Hepatocyte (in vitro differentiated cells): Measurements from ENCODE around the gene KPNA3. TPM values are rescaled to one million over a fixed set of nuclear protein-coding genes. Genes with fewer than 3 reads are reported as not detected.

Experiments
- DNase-seq: peaks from one replicate; pipeline ENCODE4 v3.0.0-alpha.2; 2016; ENCODE audit warnings: low spot score
- H2AFZ ChIP-seq: fragments of 200-600 bp; sonication (generic); 2 replicates; pipeline ENCODE4 v1.6.0; 2016; ENCODE audit warnings: antibody characterized with exemption, mild to moderate bottlenecking
- H3K27ac ChIP-seq: fragments of 200-600 bp; sonication (generic); 2 replicates; pipeline ENCODE4 v1.5.1; 2016; ENCODE audit warnings: mild to moderate bottlenecking
- H3K27me3 ChIP-seq: fragments of 200-600 bp; sonication (generic); 2 replicates; pipeline ENCODE4 v1.6.1; 2016
- H3K36me3 ChIP-seq: fragments of 200-600 bp; sonication (generic); replicated peaks from 2 replicates; pipeline ENCODE4 v1.5.1; 2016; ENCODE audit warnings: low read depth; ENCODE audit not compliant: insufficient read depth
- H3K4me1 ChIP-seq: fragments of 200-600 bp; sonication (generic); 2 replicates; pipeline ENCODE4 v1.5.1; 2016; ENCODE audit warnings: mild to moderate bottlenecking, moderate library complexity; ENCODE audit not compliant: insufficient read depth
- H3K4me2 ChIP-seq: fragments of 200-600 bp; sonication (generic); 2 replicates; pipeline ENCODE4 v1.6.0; 2016
- H3K4me3 ChIP-seq: fragments of 200-600 bp; sonication (generic); 2 replicates; pipeline ENCODE4 v1.5.1; 2016; ENCODE audit warnings: mild to moderate bottlenecking
- H3K79me2 ChIP-seq: fragments of 200-600 bp; sonication (generic); 2 replicates; pipeline ENCODE4 v1.6.0; 2017; ENCODE audit warnings: mild to moderate bottlenecking
- H3K9me2 ChIP-seq: fragments of 200-600 bp; sonication (generic); replicated peaks from 2 replicates; pipeline ENCODE4 v1.6.0; 2017; ENCODE audit warnings: mild to moderate bottlenecking; ENCODE audit not compliant: insufficient read depth
- H3K9me3 ChIP-seq: fragments of 200-600 bp; sonication (generic); 2 replicates; pipeline ENCODE4 v1.5.1; 2016; ENCODE audit warnings: low read depth, mild to moderate bottlenecking
- H4K20me1 ChIP-seq: fragments of 200-600 bp; sonication (generic); 2 replicates; pipeline ENCODE4 v1.6.0; 2016; ENCODE audit warnings: mild to moderate bottlenecking; ENCODE audit not compliant: insufficient read depth, poor library complexity, severe bottlenecking
- EZH2 ChIP-seq: fragments of 200-600 bp; sonication (generic); IDR thresholded peaks from 2 replicates; pipeline ENCODE4 v1.6.1; 2016; ENCODE audit warnings: antibody characterized with exemption, mild to moderate bottlenecking, borderline replicate concordance
- EZH2phosphoT487 ChIP-seq: fragments of 200-600 bp; sonication (generic); IDR thresholded peaks from one replicate; pipeline ENCODE4 v1.6.1; 2018; ENCODE audit warnings: antibody characterized with exemption, mild to moderate bottlenecking, low read depth, moderate library complexity; ENCODE audit not compliant: unreplicated experiment, severe bottlenecking
- WGBS: methylation state at CpG from one replicate; pipeline ENCODE4 v1.1.6; 2016; ENCODE audit warnings: low lambda C conversion rate; ENCODE audit errors: missing lambda C conversion rate; 5-methylcytosine and 5-hydroxymethylcytosine counted together
- polyA plus RNA-seq: library from polyadenylated mRNA; unstranded; fragments of >200 nt; fragmentation: Nextera tagmentation; extraction: Ambion mirVana; gene quantifications from 2 replicates; pipeline ENCODE4 v1.2.1, GENCODE V29; 2016
- total RNA-seq: library from RNA; depleted of rRNA; stranded (reverse); fragments of >200 nt; gene quantifications from 2 replicates; pipeline ENCODE4 v1.2.3, GENCODE V29; 2014
- TF ChIP-seq, protein P1 (sequence below): fragments of 200-600 bp; sonication (generic); IDR thresholded peaks from 2 replicates; pipeline ENCODE4 v1.5.1; 2016; ENCODE audit warnings: antibody characterized with exemption, mild to moderate bottlenecking; ENCODE audit not compliant: poor library complexity

KPNA3 gene
- total and polyA plus RNA-seq, 2 experiments from 2014 or later, result 41.1 to 61.8 TPM

DNA sequence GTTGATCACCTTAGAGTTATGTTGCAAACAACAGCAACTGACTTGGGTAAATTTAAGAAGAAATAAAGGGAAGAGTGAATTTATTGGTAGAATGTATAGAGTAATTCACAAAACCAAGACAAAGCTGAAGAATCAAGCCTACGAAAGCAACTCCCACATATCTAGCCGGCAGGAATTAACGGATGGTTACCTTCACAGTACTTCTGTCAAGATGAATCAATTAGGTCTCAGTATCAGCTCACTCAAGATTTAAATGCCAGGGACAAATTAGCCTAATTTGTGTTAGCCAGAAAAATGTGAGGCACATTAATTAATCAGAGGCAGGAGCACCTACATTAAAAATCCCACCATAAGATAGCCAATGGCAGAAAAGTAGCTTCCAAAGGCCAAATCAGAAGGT, 10.7 kb downstream of the KPNA3 start:
- H4K20me1 ChIP-seq, result peaks cover 80% of the 10 kb centered on the region
- no peaks in the 10 kb centered on the region for H3K27me3 ChIP-seq
- TF ChIP-seq EZH2phosphoT487 (no peak), EZH2 (no peak)
- TF ChIP-seq, protein P1, sequence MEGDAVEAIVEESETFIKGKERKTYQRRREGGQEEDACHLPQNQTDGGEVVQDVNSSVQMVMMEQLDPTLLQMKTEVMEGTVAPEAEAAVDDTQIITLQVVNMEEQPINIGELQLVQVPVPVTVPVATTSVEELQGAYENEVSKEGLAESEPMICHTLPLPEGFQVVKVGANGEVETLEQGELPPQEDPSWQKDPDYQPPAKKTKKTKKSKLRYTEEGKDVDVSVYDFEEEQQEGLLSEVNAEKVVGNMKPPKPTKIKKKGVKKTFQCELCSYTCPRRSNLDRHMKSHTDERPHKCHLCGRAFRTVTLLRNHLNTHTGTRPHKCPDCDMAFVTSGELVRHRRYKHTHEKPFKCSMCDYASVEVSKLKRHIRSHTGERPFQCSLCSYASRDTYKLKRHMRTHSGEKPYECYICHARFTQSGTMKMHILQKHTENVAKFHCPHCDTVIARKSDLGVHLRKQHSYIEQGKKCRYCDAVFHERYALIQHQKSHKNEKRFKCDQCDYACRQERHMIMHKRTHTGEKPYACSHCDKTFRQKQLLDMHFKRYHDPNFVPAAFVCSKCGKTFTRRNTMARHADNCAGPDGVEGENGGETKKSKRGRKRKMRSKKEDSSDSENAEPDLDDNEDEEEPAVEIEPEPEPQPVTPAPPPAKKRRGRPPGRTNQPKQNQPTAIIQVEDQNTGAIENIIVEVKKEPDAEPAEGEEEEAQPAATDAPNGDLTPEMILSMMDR, result no peak
- H3K4me1 ChIP-seq, result peaks cover under 1% of the 10 kb centered on the region
- no peak for DNase-seq
- 91% methylated on average over 3 of the region's 3 CpGs for WGBS
- peaks cover 99% of the 10 kb centered on the region for H3K79me2 ChIP-seq
- H3K9me2 ChIP-seq, result no peaks in the 10 kb centered on the region
- H3K9me3 ChIP-seq, result no peaks in the 10 kb centered on the region
- no peaks in the 10 kb centered on the region for H3K36me3 ChIP-seq
- H2AFZ ChIP-seq, result no peak overlapping the region
- no peak overlapping the region for H3K4me2 ChIP-seq
- no peak overlapping the region for H3K4me3 ChIP-seq
- H3K27ac ChIP-seq, result no peak overlapping the region

DNA sequence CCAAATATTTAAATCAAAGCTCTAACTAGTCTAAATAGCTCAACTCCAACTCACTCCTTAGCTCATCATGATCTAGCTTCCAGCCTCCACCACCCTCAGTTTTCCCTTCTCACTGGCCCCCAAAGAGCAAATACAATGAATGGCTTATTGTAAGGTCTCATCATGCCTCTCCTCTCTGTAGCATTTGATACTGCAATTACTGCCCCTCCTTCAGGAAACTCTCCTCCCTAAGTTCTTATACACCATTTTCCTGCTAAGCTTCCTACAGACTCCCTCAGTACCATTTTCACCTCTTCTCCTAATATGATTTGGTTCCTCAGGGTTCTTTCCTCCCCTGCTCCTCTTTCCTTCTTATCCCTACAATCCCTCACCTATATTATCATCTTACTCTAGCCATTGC, 12.8 kb downstream of the KPNA3 start:
- Histone ChIP-seq H3K9me2 (no peaks in the 10 kb centered on the region), H3K79me2 (peaks cover 99% of the 10 kb centered on the region), H4K20me1 (peaks cover 79% of the 10 kb centered on the region), H3K4me1 (no peaks in the 10 kb centered on the region), H2AFZ (no peak overlapping the region), H3K4me2 (no peak overlapping the region), H3K9me3 (no peaks in the 10 kb centered on the region), H3K27ac (no peak overlapping the region), H3K27me3 (no peaks in the 10 kb centered on the region), H3K4me3 (no peak overlapping the region), H3K36me3 (no peaks in the 10 kb centered on the region)
- TF ChIP-seq, protein P1, result no peak
- no peak for TF ChIP-seq EZH2phosphoT487
- no peak for TF ChIP-seq EZH2
- no peak for DNase-seq

DNA sequence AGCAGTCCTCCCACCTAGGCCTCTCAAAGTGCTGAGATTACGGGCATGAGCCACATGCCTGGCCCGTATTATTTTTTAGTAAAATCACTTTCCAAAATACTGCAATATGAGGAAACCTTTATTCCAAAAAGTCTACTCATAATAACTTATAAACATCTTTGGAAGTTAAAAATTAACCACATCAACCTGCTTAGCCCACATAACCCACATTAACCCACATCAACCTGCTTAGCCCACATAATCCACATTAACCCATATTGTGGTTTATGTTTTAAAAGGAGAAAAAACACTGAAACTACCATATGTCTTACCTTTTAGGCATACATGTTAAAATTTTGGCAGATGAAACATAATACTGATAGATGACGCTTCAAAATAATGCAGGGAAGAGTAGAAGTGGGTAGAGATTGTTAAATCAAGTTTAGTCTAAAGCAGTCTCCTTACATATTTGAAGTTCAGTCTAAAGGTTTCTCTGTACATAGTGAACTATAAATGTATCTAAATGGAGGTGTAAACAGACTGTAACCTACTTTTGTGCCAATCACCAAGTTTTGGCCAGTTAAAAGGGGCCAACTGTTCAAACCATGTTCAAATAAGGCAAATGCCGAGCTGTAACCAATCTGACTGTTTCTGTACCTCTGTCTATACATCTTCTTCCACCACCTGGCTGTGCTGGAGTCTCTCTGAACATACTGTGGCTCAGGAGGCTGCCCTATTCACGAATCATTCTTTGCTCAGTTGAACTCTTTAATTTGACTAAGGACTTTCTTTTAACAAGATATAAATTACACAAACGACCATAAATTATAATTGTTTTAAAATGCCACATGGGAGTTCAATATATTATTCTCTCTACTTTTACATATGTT, 14.5 kb downstream of the KPNA3 start:
- no peak overlapping the region for H3K27ac ChIP-seq
- H3K79me2 ChIP-seq, result peaks cover 99% of the 10 kb centered on the region
- no peaks in the 10 kb centered on the region for H3K27me3 ChIP-seq
- H3K9me3 ChIP-seq, result no peaks in the 10 kb centered on the region
- WGBS, result 93% methylated on average over 6 of the region's 6 CpGs
- H3K9me2 ChIP-seq, result no peaks in the 10 kb centered on the region
- no peak overlapping the region for H3K4me2 ChIP-seq
- H2AFZ ChIP-seq, result no peak overlapping the region
- no peak for TF ChIP-seq EZH2
- H4K20me1 ChIP-seq, result peaks cover 73% of the 10 kb centered on the region
- H3K4me3 ChIP-seq, result no peak overlapping the region
- H3K4me1 ChIP-seq, result no peaks in the 10 kb centered on the region
- H3K36me3 ChIP-seq, result no peaks in the 10 kb centered on the region
- DNase-seq, result no peak

DNA sequence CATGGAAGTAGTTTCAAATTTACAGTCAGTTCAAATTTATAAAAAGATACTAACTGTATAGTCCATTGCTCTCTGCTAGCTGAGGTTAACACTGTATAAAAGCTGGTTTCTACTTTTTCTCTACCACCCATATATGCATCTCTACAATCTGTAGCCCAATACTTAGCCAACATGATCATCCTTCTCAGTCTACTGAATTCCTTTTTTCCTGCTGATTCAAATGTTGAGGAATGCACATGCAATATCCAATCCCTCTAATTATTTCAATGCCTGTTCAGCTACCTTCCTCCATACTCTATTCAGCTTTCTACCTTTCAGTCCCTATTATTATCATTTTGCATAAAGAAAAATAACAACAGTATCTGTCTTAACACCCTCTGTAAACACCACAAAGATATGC, 15.6 kb downstream of the KPNA3 start:
- peaks cover 75% of the 10 kb centered on the region for H4K20me1 ChIP-seq
- no peaks in the 10 kb centered on the region for H3K27me3 ChIP-seq
- no peaks in the 10 kb centered on the region for H3K4me1 ChIP-seq
- H3K4me3 ChIP-seq, result no peak overlapping the region
- H3K4me2 ChIP-seq, result no peak overlapping the region
- no peak overlapping the region for H2AFZ ChIP-seq
- H3K9me2 ChIP-seq, result no peaks in the 10 kb centered on the region
- DNase-seq, result no peak
- no peaks in the 10 kb centered on the region for H3K36me3 ChIP-seq
- H3K79me2 ChIP-seq, result peaks cover 99% of the 10 kb centered on the region
- no peaks in the 10 kb centered on the region for H3K9me3 ChIP-seq
- TF ChIP-seq EZH2phosphoT487, result no peak
- TF ChIP-seq, protein P1, result no peak
- no peak for TF ChIP-seq EZH2
- no peak overlapping the region for H3K27ac ChIP-seq
